HL-60 (cell line): Measurements from ENCODE around the gene IL17RB.

ENCODE experiments used
- CTCF ChIP-seq: IDR thresholded peaks from one replicate; pipeline ENCODE4 v1.5.1; 2011; ENCODE audit warnings: low read length, control low read depth, inconsistent platforms; ENCODE audit not compliant: insufficient read depth
- POLR2AphosphoS5 ChIP-seq: IDR thresholded peaks from 2 replicates; pipeline ENCODE4 v1.6.1; 2012; ENCODE audit warnings: low read depth
- REST ChIP-seq: IDR thresholded peaks from 2 replicates; pipeline ENCODE4 v1.6.1; 2012; ENCODE audit warnings: low read depth; ENCODE audit not compliant: insufficient replicate concordance

- no peak for TF ChIP-seq CTCF
- TF ChIP-seq POLR2AphosphoS5 = no peak
- no peak for TF ChIP-seq REST
Observed at GRCh38 chr3:53902067-53902466, 55.7 kb downstream of the IL17RB start.
